GM12891 (cell line): Measurements from ENCODE around the gene SIVA1.

Source experiments
- PAX5 ChIP-seq: IDR thresholded peaks from 2 replicates; pipeline ENCODE4 v1.6.1; 2011; ENCODE audit warnings: low read length, moderate library complexity, mild to moderate bottlenecking; ENCODE audit not compliant: insufficient read depth, severe bottlenecking
- POLR2A ChIP-seq: IDR thresholded peaks from 2 replicates; pipeline ENCODE4 v1.6.1; 2011; ENCODE audit warnings: low read depth, low read length, control low read depth
- POLR2AphosphoS5 ChIP-seq: IDR thresholded peaks from 2 replicates; pipeline ENCODE4 v1.6.1; 2011; ENCODE audit warnings: low read depth, low read length, control low read depth
- TAF1 ChIP-seq: IDR thresholded peaks from 2 replicates; pipeline ENCODE4 v1.6.1; 2011; ENCODE audit warnings: low read depth, low read length, control low read depth

GRCh38 chr14:104732355-104732804 lies 20.6 kb upstream of the SIVA1 start:
- TF ChIP-seq TAF1 = no peak
- no peak for TF ChIP-seq POLR2A
- no peak for TF ChIP-seq POLR2AphosphoS5
- no peak for TF ChIP-seq PAX5
